Sigmoid colon (tissue), 7 donors: Measurements from ENCODE around the gene BOD1L1. TPM values are rescaled to one million over a fixed set of nuclear protein-coding genes. Genes with fewer than 3 reads are reported as not detected.

Experiments used
- DNase-seq: peaks from one replicate; pipeline ENCODE4 v3.0.0-alpha.2; 2019
- H3K27ac ChIP-seq, 4 donors: fragments of 200-600 bp; sonication (generic); one replicate each; pipeline ENCODE4 v1.5.1; 2016 to 2019; ENCODE audit warnings: mild to moderate bottlenecking in 1 of 4
- H3K27me3 ChIP-seq, 3 donors: fragments of 200-600 bp; sonication (generic); one replicate each; pipeline ENCODE4 v1.5.1; 2019; ENCODE audit warnings: mild to moderate bottlenecking in 1 of 3
- H3K36me3 ChIP-seq, 4 donors: fragments of 200-600 bp; sonication (generic); one replicate each; pipeline ENCODE4 v1.5.1; 2016 to 2019
- H3K4me1 ChIP-seq, 4 donors: fragments of 200-600 bp; sonication (generic); one replicate each; pipeline ENCODE4 v1.5.1; 2017 to 2019
- H3K4me3 ChIP-seq, 4 donors: fragments of 200-600 bp; sonication (generic); one replicate each; pipeline ENCODE4 v1.5.1; 2017 to 2019; ENCODE audit warnings: mild to moderate bottlenecking in 2 of 4, moderate library complexity in 1 of 4
- H3K9me3 ChIP-seq, 4 donors: fragments of 200-600 bp in 3 of 4; sonication (generic) in 3 of 4; one replicate each; pipeline versions ENCODE4 v1.5.1 to v1.6.1; 2013 to 2019
- EP300 ChIP-seq, 4 donors: sonication (generic); formaldehyde crosslinking; IDR thresholded peaks; one replicate each; pipeline ENCODE4 v1.6.1; 2017; ENCODE audit warnings: antibody characterized with exemption in 4 of 4
- POLR2A ChIP-seq, 2 donors: fragments of 450-650 bp; IDR thresholded peaks; one replicate each; pipeline ENCODE4 v1.6.1; 2016; ENCODE audit warnings: antibody characterized with exemption in 2 of 2, mild to moderate bottlenecking in 2 of 2, moderate library complexity in 2 of 2
- POLR2AphosphoS5 ChIP-seq, 4 donors: sonication (generic); formaldehyde crosslinking; IDR thresholded peaks; one replicate each; pipeline ENCODE4 v1.6.1; 2017; ENCODE audit warnings: antibody characterized with exemption in 4 of 4
- WGBS, 2 donors: extraction: QIAGEN DNeasy Blood & Tissue Kit; methylation state at CpG; one replicate each; pipeline ENCODE4 v1.1.7; 2013; 5-methylcytosine and 5-hydroxymethylcytosine counted together
- intact Hi-C: fragments of 100-400 bp; cut with DNase I; formaldehyde crosslinking; loops from one replicate; pipeline ENCODE4 v1.15.1; 2023
- polyA plus RNA-seq, 3 donors: library from polyadenylated mRNA; stranded (reverse); fragments of 200-250 nt; gene quantifications; one replicate each; pipeline ENCODE4 v1.2.3, GENCODE V29; 2013
- total RNA-seq, 4 donors: library from RNA; depleted of rRNA; stranded (reverse); fragments of >200 nt; gene quantifications; one replicate each; pipeline ENCODE4 v1.1.0, GENCODE V29; 2016
- TF ChIP-seq, protein P1 (sequence below), 4 experiments: fragments of 450-650 bp in 3 of 4; fragments of 200-600 bp in 1 of 4; IDR thresholded peaks; one replicate each; pipeline ENCODE4 v1.5.1; 2016 to 2019; ENCODE audit warnings: antibody characterized with exemption in 4 of 4, mild to moderate bottlenecking in 3 of 4, moderate library complexity in 2 of 4
- donor health status: healthy with polysubstance abuse.
- donor health status: Bipolar disorder and iron deficiency.
- donor health status: healthy.

BOD1L1 gene
- total and polyA plus RNA-seq, 7 donors: 8.3 to 46.0 (median 34.3) TPM

DNA sequence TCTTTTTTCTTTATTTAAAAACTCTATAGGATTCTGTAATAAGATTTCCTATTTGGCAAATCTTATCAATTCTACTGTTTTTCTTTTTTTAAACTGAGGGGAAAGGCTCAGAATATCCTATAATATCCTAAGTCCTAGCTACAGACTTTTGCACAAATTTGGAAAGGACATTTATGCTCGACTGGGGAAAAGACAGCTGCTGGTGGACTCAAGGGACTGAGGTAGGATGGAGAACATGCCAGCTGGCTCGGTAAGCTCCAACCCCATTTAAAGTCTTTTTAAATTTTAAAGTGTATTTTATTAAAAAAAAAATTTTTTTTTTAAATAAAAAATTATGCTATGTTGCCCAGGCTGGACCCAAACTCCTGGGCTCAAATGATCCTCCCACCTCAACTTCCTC is 36.8 kb downstream of the BOD1L1 start:
- intact Hi-C loops: no loop called here

DNA sequence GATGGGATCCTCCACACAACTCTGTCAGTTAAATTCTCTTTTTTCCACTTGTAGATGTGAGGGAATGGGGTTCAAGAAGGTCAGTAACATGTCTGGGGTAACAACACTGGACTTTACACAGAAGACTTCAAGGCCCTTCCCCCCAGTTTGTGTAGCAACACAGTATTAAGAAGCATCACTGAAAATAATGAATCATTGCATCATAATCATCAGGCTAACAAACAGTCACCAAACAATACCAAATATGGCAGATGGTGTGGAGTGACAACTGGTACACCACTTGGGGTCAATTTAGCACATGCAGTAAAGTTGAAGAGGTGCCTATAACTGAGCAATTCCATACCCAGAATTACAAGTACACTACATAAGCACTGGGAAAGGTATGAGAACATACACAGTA is 38.6 kb downstream of the BOD1L1 start:
- H3K4me3 ChIP-seq: no peak overlapping the region
- no peak overlapping the region for H3K27ac ChIP-seq
- peaks cover 0 to 93% (median 22%) of the 10 kb centered on the region in 4 donors for H3K36me3 ChIP-seq
- H3K27me3 ChIP-seq: no peaks in the 10 kb centered on the region
- TF ChIP-seq POLR2AphosphoS5 (IDR thresholded peaks at IDR 0.05) (no peak), EP300 (IDR thresholded peaks at IDR 0.05) (no peak), POLR2A (IDR thresholded peaks at IDR 0.05) (no peak)
- TF ChIP-seq, protein P1, sequence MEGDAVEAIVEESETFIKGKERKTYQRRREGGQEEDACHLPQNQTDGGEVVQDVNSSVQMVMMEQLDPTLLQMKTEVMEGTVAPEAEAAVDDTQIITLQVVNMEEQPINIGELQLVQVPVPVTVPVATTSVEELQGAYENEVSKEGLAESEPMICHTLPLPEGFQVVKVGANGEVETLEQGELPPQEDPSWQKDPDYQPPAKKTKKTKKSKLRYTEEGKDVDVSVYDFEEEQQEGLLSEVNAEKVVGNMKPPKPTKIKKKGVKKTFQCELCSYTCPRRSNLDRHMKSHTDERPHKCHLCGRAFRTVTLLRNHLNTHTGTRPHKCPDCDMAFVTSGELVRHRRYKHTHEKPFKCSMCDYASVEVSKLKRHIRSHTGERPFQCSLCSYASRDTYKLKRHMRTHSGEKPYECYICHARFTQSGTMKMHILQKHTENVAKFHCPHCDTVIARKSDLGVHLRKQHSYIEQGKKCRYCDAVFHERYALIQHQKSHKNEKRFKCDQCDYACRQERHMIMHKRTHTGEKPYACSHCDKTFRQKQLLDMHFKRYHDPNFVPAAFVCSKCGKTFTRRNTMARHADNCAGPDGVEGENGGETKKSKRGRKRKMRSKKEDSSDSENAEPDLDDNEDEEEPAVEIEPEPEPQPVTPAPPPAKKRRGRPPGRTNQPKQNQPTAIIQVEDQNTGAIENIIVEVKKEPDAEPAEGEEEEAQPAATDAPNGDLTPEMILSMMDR (IDR thresholded peaks at IDR 0.05): no peak
- intact Hi-C loops: no loop called here
- H3K9me3 ChIP-seq: no peaks in the 10 kb centered on the region
- DNase-seq: no peak
- H3K4me1 ChIP-seq: peaks cover 0 to 18% (median 8%) of the 10 kb centered on the region in 4 donors

More for the DNA sequence above, 36.8 kb downstream of the BOD1L1 start:
- peaks cover 0 to 18% (median 8%) of the 10 kb centered on the region in 4 donors for H3K4me1 ChIP-seq
- WGBS, 2 donors: 89 to 95% methylated on average over 2 of the region's 2 CpGs
- H3K9me3 ChIP-seq: no peaks in the 10 kb centered on the region
- H3K27ac ChIP-seq: peak overlapping the region in 2 of 4 donors; percentile 60 to 69
- DNase-seq: no peak
- no peak for TF ChIP-seq EP300 (IDR thresholded peaks at IDR 0.05)
- TF ChIP-seq, protein P1 (IDR thresholded peaks at IDR 0.05): no peak
- TF ChIP-seq POLR2AphosphoS5 (IDR thresholded peaks at IDR 0.05): no peak
- TF ChIP-seq POLR2A (IDR thresholded peaks at IDR 0.05): no peak
- no peaks in the 10 kb centered on the region for H3K27me3 ChIP-seq
- H3K36me3 ChIP-seq: peaks cover 0 to 93% (median 17%) of the 10 kb centered on the region in 4 donors
- no peak overlapping the region for H3K4me3 ChIP-seq

DNA sequence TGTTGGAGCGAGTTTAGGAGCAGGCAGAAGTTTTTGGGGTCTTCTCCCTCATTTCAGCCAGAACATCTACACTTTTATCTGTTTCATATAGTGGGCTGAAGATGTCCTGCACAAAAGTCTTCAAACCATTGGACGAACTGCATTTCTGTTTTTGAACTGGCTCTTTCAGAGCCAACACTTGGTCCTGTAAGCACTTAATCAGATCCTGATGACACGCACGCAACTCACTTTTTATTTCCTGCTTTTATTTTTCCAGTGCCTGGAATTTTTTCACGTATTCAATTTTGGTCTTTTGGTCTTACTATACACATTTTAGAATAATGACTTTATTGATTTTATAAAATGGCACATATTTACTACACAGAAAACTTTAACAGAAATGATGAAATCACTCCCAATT is 43.0 kb downstream of the BOD1L1 start:
- intact Hi-C loops: no loop called here
- WGBS, 2 donors: 96% methylated on average over 5 of the region's 5 CpGs
- TF ChIP-seq, protein P1 (IDR thresholded peaks at IDR 0.05): no peak
- TF ChIP-seq POLR2AphosphoS5 (IDR thresholded peaks at IDR 0.05) (no peak), EP300 (IDR thresholded peaks at IDR 0.05) (no peak), POLR2A (IDR thresholded peaks at IDR 0.05) (no peak)

DNA sequence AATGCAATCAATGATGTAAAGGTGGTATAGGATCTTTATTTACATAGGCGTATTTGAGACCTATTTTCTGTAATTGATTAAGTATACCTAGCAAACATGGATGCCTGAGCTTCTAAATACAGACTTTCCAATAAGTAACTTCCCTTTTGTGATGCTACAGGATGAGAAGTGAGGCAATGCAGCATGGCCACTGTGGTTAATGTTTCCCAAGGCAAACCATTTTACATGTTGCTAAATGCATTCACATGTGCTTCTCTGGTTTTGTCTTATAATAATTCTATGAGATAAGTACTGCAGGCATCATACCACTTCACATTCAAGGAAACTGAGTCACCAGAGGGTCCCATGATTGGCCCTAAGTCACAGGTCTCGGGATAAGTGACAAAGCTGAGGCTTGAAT is 47.5 kb downstream of the BOD1L1 start:
- no peaks in the 10 kb centered on the region for H3K4me1 ChIP-seq
- WGBS, 2 donors: 95 to 96% methylated on average over 2 of the region's 2 CpGs
- H3K4me3 ChIP-seq: no peak overlapping the region
- no peaks in the 10 kb centered on the region for H3K27me3 ChIP-seq
- no peak for DNase-seq
- H3K36me3 ChIP-seq: peaks cover 22 to 100% (median 46%) of the 10 kb centered on the region in 4 donors
- no peak overlapping the region for H3K27ac ChIP-seq
- no peaks in the 10 kb centered on the region for H3K9me3 ChIP-seq
- TF ChIP-seq POLR2AphosphoS5 (IDR thresholded peaks at IDR 0.05) (no peak), POLR2A (IDR thresholded peaks at IDR 0.05) (no peak), EP300 (IDR thresholded peaks at IDR 0.05) (no peak)
- TF ChIP-seq, protein P1 (IDR thresholded peaks at IDR 0.05): no peak
- intact Hi-C loops: no loop called here

More for the DNA sequence above, 43.0 kb downstream of the BOD1L1 start:
- DNase-seq: no peak
- no peaks in the 10 kb centered on the region for H3K9me3 ChIP-seq
- no peaks in the 10 kb centered on the region for H3K27me3 ChIP-seq
- H3K4me1 ChIP-seq: no peaks in the 10 kb centered on the region
- H3K27ac ChIP-seq: no peak overlapping the region
- H3K4me3 ChIP-seq: no peak overlapping the region
- peaks cover 7 to 100% (median 43%) of the 10 kb centered on the region in 4 donors for H3K36me3 ChIP-seq

DNA sequence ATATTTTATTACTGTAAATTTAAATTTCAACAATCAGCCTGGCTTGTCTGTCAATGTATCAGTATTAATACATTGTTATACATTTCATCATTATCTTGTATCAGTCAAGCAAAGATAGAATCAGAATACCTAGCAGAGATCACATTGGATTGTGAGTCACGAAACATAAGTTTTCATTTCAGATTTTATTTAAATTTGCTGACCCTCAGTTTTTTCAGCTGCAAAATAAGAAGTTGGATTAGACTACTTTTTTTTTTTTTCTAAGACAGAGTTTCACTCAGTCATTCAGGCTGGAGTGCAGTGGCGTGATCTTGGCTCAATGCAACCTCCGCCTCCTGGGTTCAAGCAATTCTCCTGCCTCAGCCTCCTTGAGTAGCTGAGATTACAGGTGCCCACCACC is 49.9 kb downstream of the BOD1L1 start:
- WGBS, 2 donors: 99% methylated on average over 3 of the region's 3 CpGs
- intact Hi-C loops: no loop called here
- no peak overlapping the region for H3K27ac ChIP-seq
- DNase-seq: no peak
- TF ChIP-seq POLR2A (IDR thresholded peaks at IDR 0.05): no peak
- TF ChIP-seq, protein P1 (IDR thresholded peaks at IDR 0.05): no peak
- TF ChIP-seq POLR2AphosphoS5 (IDR thresholded peaks at IDR 0.05): no peak
- TF ChIP-seq EP300 (IDR thresholded peaks at IDR 0.05): no peak
- no peaks in the 10 kb centered on the region for H3K4me1 ChIP-seq
- peaks cover 22 to 96% (median 60%) of the 10 kb centered on the region in 4 donors for H3K36me3 ChIP-seq
- no peaks in the 10 kb centered on the region for H3K9me3 ChIP-seq
- no peak overlapping the region for H3K4me3 ChIP-seq
- H3K27me3 ChIP-seq: no peaks in the 10 kb centered on the region
